Smooth muscle cell of the brain vasculature (primary cell): Measurements from ENCODE around the gene C12orf76.
A peak's percentile ranks its signal among the peaks of the same experiment; 100 is the strongest.
"Not testable (repeated sequence)": the region's sequence is repeated elsewhere in the genome, so short reads cannot be mapped to it uniquely, and the experiment has no call there.

Source experiments
- DNase-seq: peaks from one replicate; pipeline ENCODE4 v3.0.0-alpha.2; 2012; ENCODE audit warnings: low read depth, low spot score

Gene C12orf76

GRCh38 chr12:110048242-110049027, at the start of gene C12orf76:
C12orf76 (minus strand) TSS chr12:110048522; CDS start chr12:110048495, 27 bp downstream.
- peak; percentile 94 for DNase-seq

DNA sequence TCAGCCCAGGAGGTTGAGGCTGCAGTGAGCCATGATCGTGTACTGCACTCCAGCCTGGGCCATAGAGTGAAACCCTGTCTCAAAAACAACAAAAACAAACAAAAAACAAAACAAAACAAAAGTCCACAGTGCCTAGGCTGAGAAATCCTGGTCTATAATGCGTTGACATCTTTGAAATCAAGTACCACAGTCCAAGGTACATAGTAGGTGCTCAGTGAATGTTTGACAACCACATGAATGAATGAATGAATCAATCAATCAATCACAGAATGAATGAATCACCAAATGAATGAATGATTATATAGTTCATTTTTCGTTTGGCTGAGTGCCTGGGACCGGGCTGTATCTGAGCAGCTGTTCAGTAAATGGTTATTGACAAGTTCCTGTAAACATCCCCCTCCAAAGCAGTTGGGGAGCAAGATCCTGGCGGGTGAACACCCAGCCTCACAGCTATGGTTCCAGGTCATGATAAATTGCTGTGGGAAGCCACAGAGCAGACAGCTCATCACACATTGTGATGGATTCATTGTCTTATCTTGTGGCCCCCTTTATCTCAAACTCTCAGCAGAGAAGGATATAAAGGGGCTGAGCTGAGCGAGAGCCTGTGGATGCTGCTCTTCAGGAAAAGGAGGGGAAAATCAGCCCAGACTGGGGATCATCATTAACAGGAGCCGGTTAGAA, 45.4 kb upstream of the C12orf76 start:
- no peak for DNase-seq

GRCh38 chr12:110091136-110091711, 42.9 kb upstream of the C12orf76 start:
- DNase-seq: no peak

DNA sequence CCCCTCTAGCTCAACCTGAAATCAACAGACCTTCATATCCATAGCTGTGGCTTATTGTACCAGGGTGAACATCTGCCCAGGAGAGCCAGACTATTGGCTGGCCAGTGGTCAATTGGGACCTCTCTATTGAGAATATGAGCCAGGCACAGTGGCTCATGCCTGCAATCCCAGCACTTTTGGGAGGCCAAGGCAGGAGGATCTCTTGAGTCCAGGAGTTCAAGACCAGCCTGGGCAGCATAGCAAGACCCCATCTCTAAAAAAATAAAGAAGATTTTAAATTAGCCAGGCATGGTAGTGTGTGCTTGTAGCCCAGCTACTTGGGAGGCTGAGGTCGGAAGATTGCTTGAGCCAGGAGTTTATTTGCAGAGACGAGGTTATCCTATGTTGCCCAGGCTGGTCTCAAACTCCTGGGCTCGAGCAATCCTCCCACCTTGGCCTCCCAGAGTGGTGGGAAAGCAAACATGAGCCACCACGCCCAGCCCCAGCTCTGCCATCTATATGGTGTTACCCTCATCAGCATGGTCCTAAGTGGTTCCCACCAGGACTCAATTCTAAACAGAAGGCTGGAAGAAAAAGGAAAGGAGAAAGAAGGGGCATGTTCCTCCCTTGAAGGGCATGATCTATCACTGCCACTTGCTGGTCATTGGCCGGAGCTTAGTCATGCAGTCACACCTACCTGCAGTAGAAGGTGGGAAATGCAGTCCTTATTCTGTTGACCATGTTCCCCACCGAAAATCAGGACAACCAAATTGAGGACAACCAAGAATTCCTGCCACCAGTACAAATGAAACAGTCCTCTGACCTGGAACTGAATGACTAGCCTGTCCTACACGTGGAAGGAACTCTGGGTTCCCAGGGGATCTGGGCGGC, 42.2 kb upstream of the C12orf76 start:
- no peak for DNase-seq

- no peak for DNase-seq
Measured at GRCh38 chr12:110088936-110089335, 40.6 kb upstream of the C12orf76 start.

GRCh38 chr12:110088216-110088615, 39.9 kb upstream of the C12orf76 start:
- DNase-seq: not testable (repeated sequence)

GRCh38 chr12:110084314-110085015, 36.1 kb upstream of the C12orf76 start:
- no peak for DNase-seq

DNA sequence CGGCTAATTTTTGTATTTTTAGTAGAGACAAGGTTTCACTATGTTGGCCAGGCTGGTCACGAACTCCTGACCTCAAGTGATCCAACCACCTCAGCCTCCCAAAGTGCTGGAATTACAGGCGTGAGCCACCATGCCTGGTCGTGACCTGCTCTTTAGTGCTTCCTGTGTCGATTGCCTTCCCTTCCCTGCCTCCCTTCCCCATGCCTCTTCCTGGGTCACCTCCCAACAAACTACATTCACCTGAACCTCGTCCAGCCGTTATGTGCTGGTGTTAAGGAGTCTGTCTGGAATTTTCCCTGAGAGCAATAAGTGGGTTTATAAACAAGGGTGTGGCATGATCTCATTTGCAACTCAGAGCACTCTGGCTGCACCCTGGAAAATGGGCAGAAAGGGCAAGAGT, 32.1 kb upstream of the C12orf76 start:
- no peak for DNase-seq

GRCh38 chr12:110079477-110080400, 31.4 kb upstream of the C12orf76 start:
- DNase-seq: no peak

DNA sequence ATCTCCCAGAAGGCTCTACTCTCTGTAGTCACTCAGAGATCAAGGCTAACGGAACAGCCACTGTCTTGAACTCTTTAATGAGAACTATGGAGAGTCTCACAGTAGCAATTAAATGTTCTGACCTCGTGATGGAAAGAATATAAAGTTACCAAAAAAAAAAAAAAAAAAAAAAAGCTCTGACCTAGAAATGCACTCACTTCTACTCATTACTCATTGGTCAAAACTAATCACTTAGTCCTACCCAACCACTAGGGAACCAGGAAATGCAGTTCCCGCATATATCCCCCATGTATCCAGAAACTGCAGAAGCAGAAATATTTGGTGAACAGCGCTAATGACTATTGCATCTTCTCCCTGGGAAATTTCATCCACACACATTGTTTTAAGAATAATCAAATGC, 29.5 kb upstream of the C12orf76 start:
- no peak for DNase-seq

DNA sequence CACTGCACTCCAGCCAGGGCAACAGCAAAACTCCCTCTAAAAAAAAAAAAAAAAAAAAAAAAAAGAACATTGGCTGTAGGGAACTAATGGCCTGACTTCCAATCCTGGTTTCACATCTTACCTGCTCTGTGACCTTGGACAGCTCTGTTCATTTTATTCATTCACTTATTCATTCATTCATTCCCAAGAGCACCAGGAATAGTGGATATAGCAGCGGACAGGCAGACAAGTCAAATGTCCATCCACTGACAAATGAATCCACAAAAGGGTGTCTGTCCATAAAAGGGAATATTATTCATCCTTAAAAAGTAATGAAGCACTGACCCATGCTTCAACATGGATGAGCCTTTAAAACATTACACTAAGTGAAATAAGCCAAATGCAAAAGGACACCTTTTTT, 27.6 kb upstream of the C12orf76 start:
- DNase-seq: no peak

- DNase-seq: no peak
Measured at GRCh38 chr12:110074089-110074488, 25.8 kb upstream of the C12orf76 start.

DNA sequence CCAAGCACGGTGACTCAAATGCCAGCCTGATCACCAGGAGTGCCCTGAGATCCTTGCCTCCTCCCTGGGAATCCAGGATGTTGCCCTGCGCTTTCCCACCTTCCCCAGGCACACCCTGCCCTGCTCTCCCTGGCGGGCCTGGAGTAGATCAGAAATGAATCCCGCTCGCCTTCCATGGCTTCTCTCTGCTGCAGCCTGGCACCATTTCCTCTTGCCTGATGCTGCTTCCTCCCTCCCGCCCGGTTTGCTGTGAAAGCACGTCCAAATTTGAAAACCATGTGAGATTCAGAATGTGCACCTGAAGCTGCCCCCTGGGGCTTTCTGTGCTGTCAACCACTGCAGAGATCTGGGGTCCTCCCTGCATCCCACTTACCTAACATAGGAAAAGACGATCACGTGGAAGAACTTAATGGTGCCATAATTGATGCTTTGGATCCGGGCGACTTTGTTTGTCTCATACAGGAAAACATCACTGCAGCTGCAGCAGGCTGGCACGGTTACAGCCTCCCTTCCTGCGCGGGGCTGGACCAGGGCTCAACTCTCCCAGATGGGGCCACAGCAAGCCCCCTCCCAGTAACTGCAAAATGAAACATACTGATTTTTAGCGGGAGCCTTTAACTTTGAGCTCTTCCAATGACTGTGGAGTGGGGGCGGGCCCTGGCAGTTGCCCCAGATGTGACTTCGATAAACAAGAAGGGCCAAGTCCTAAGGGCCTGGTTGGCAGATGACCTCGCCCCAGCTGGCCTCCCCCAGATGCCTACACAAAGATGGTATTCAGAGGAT, 24.9 kb upstream of the C12orf76 start:
- DNase-seq: no peak

DNA sequence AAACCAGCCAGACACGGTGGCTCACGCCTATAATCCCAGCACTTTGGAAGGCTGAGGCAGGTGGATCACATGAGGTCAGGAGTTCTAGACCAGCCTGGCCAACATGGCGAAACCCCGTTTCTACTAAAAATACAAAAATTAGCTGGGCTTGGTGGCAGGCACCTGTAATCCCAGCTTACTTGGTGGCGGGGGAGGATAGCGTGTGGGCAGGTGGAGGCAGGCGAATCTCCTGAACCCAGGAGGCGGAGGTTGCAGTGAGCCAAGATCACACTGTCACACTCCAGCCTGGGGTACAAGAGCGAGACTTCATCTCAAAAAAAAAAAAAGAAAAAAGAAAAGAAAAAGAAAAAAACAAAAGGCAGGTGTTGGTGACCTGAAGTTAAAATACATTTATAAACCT, 24.3 kb upstream of the C12orf76 start:
- not testable (repeated sequence) for DNase-seq

DNA sequence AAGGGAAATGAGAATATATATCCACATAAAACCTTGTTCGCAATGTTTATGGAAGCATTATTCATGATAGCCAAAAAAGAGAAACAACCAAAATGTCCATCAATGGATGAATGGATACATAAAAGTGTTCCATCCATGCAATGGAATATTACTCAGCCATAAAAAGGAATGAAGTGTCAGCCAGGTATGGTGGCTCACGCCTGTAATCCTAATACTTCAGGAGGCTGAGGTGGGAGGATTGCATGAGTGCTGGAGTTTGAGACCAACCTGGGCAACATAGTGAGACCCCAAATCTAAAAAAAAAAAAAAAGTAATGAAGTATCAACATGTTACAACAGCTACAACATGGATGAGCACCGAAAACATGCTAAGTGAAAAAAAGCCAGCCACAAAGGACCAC, 23.6 kb upstream of the C12orf76 start:
- no peak for DNase-seq

DNA sequence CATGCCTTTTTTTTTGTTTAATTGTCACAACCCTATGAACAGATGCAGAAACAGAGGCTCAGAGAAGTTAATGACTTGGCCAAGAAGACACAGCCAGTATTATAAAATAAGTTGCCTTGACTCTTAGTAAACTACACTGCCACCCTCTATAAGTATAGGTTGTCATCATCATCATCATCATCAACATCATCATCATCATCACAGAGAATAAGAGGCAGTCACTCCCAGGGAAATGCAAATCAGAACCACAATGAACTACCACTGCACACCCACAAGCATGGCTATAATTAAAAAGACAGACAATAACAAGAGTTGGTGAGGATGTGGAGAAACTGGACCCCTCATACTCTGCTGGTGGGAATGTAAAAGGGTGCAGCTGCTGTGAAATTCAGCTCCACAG, 23.2 kb upstream of the C12orf76 start:
- DNase-seq: no peak

- DNase-seq: no peak
Measured at GRCh38 chr12:110068654-110069053, 20.3 kb upstream of the C12orf76 start.

- DNase-seq: not testable (repeated sequence)
Measured at GRCh38 chr12:110068115-110068514, 19.8 kb upstream of the C12orf76 start.

- DNase-seq: no peak
Measured at GRCh38 chr12:110067531-110067930, 19.2 kb upstream of the C12orf76 start.
